ENCODE results near the gene SYT7. TPM values are rescaled to one million over a fixed set of nuclear protein-coding genes. Genes with fewer than 3 reads are reported as not detected.

Gene SYT7
- total RNA-seq, 2 experiments from 2014 or later, result not detected

GRCh38 chr11:61505640-61506155 lies 75.2 kb downstream of the SYT7 start:
- Mint-ChIP-seq H3K4me3 (no peak overlapping the region), H3K9me3 (ENCODE audit: insufficient read depth) (no peaks in the 10 kb centered on the region), H3K4me1 (ENCODE audit: low read depth) (peaks cover 13% of the 10 kb centered on the region), H3K36me3 (ENCODE audit: low read depth) (no peaks in the 10 kb centered on the region), H3K27ac (no peak overlapping the region), H3K27me3 (ENCODE audit: low read depth) (peaks cover 36% of the 10 kb centered on the region)
- ChIA-PET CTCF (interaction anchor here (1.0 to 4.9 kb wide), 2 partner anchors 11 to 143 kb away, joined by 3 to 32 read pairs; partner anchors contain the start of gene TMEM138), POLR2A (no interaction called here)
- ATAC-seq, result no peak
- DNase-seq, result no peak

GRCh38 chr11:61505106-61505505 lies 75.8 kb downstream of the SYT7 start:
- POLR2A ChIA-PET, result no interaction called here
- no peaks in the 10 kb centered on the region for H3K36me3 Mint-ChIP-seq (ENCODE audit: low read depth)
- DNase-seq (no peak), ATAC-seq (no peak)
- no peak overlapping the region for H3K4me3 Mint-ChIP-seq
- peaks cover 13% of the 10 kb centered on the region for H3K4me1 Mint-ChIP-seq (ENCODE audit: low read depth)
- CTCF ChIA-PET, result interaction anchor here (1.0 to 4.9 kb wide), 2 partner anchors 12 to 143 kb away, joined by 3 to 32 read pairs; partner anchors contain the start of gene TMEM138
- peaks cover 32% of the 10 kb centered on the region for H3K27me3 Mint-ChIP-seq (ENCODE audit: low read depth)
- no peak overlapping the region for H3K27ac Mint-ChIP-seq
- H3K9me3 Mint-ChIP-seq (ENCODE audit: insufficient read depth), result no peaks in the 10 kb centered on the region

- H3K4me1 Mint-ChIP-seq (ENCODE audit: low read depth), result peaks cover 10% of the 10 kb centered on the region
- H3K36me3 Mint-ChIP-seq (ENCODE audit: low read depth), result no peaks in the 10 kb centered on the region
- H3K27me3 Mint-ChIP-seq (ENCODE audit: low read depth), result peaks cover 31% of the 10 kb centered on the region
- no peak overlapping the region for H3K27ac Mint-ChIP-seq
- no peak for DNase-seq
- ChIA-PET CTCF (interaction anchor here (1.0 to 4.9 kb wide), 3 partner anchors 14 to 78 kb away, joined by 3 to 31 read pairs (median 3); no protein-coding TSS in a partner anchor), POLR2A (no interaction called here)
- H3K9me3 Mint-ChIP-seq (ENCODE audit: insufficient read depth), result no peaks in the 10 kb centered on the region
- H3K4me3 Mint-ChIP-seq, result no peak overlapping the region
- no peak for ATAC-seq
These were observed 77.6 kb downstream of the SYT7 start for GRCh38 chr11:61503135-61503770.

GRCh38 chr11:61502522-61502921 lies 78.4 kb downstream of the SYT7 start:
- Mint-ChIP-seq H3K27ac (no peak overlapping the region), H3K36me3 (ENCODE audit: low read depth) (no peaks in the 10 kb centered on the region), H3K27me3 (ENCODE audit: low read depth) (peaks cover 24% of the 10 kb centered on the region), H3K4me1 (ENCODE audit: low read depth) (peaks cover 4% of the 10 kb centered on the region), H3K9me3 (ENCODE audit: insufficient read depth) (no peaks in the 10 kb centered on the region), H3K4me3 (no peak overlapping the region)
- POLR2A ChIA-PET, result no interaction called here
- CTCF ChIA-PET, result interaction anchor here (1.0 to 4.9 kb wide), 5 partner anchors 15 to 79 kb away, joined by 3 to 31 read pairs (median 3); a partner anchor contains a TSS
- ATAC-seq (no peak), DNase-seq (no peak)

- CTCF ChIA-PET, result interaction anchor here (1.8 to 4.9 kb wide), 3 partner anchors 9 to 139 kb away, joined by 5 to 31 read pairs (median 5); partner anchors contain the start of gene LRRC10B
- Mint-ChIP-seq H3K27ac (no peak overlapping the region), H3K4me1 (ENCODE audit: low read depth) (peaks cover 4% of the 10 kb centered on the region), H3K36me3 (ENCODE audit: low read depth) (no peaks in the 10 kb centered on the region), H3K27me3 (ENCODE audit: low read depth) (peaks cover 12% of the 10 kb centered on the region), H3K4me3 (no peak overlapping the region), H3K9me3 (ENCODE audit: insufficient read depth) (no peaks in the 10 kb centered on the region)
- ATAC-seq (no peak), DNase-seq (no peak)
- POLR2A ChIA-PET, result no interaction called here
These were observed 80.9 kb downstream of the SYT7 start for GRCh38 chr11:61499816-61500491.

GRCh38 chr11:61498767-61499341 lies 82.0 kb downstream of the SYT7 start:
- no peak overlapping the region for H3K27ac Mint-ChIP-seq
- H3K4me3 Mint-ChIP-seq, result no peak overlapping the region
- H3K36me3 Mint-ChIP-seq (ENCODE audit: low read depth), result no peaks in the 10 kb centered on the region
- H3K27me3 Mint-ChIP-seq (ENCODE audit: low read depth), result peaks cover 5% of the 10 kb centered on the region
- ATAC-seq, result no peak
- H3K4me1 Mint-ChIP-seq (ENCODE audit: low read depth), result peaks cover 4% of the 10 kb centered on the region
- H3K9me3 Mint-ChIP-seq (ENCODE audit: insufficient read depth), result no peaks in the 10 kb centered on the region
- ChIA-PET POLR2A (no interaction called here), CTCF (interaction anchor here (1.8 kb wide), 1 partner anchor 140 kb away, joined by 5 read pairs; no protein-coding TSS in a partner anchor)
- DNase-seq, result no peak

GRCh38 chr11:61497876-61498275 lies 83.0 kb downstream of the SYT7 start:
- H3K9me3 Mint-ChIP-seq (ENCODE audit: insufficient read depth), result no peaks in the 10 kb centered on the region
- no peaks in the 10 kb centered on the region for H3K4me1 Mint-ChIP-seq (ENCODE audit: low read depth)
- POLR2A ChIA-PET, result no interaction called here
- CTCF ChIA-PET, result interaction anchor here (0.7 kb wide), 1 partner anchor 9 kb away, joined by 3 read pairs; no protein-coding TSS in a partner anchor
- H3K36me3 Mint-ChIP-seq (ENCODE audit: low read depth), result no peaks in the 10 kb centered on the region
- DNase-seq (no peak), ATAC-seq (no peak)
- H3K27ac Mint-ChIP-seq, result no peak overlapping the region
- no peak overlapping the region for H3K4me3 Mint-ChIP-seq
- H3K27me3 Mint-ChIP-seq (ENCODE audit: low read depth), result peaks cover 2% of the 10 kb centered on the region

- Mint-ChIP-seq H3K4me3 (no peak overlapping the region), H3K27me3 (ENCODE audit: low read depth) (peaks cover 2% of the 10 kb centered on the region), H3K27ac (no peak overlapping the region), H3K9me3 (ENCODE audit: insufficient read depth) (no peaks in the 10 kb centered on the region), H3K36me3 (ENCODE audit: low read depth) (no peaks in the 10 kb centered on the region), H3K4me1 (ENCODE audit: low read depth) (no peaks in the 10 kb centered on the region)
- DNase-seq (no peak), ATAC-seq (no peak)
- POLR2A ChIA-PET, result no interaction called here
- CTCF ChIA-PET, result interaction anchor here (0.7 kb wide), 1 partner anchor 8 kb away, joined by 3 read pairs; no protein-coding TSS in a partner anchor
These were observed 83.4 kb downstream of the SYT7 start for GRCh38 chr11:61497473-61497872.

- DNase-seq, result no peak
These were observed 84.1 kb downstream of the SYT7 start for GRCh38 chr11:61496602-61497400.

GRCh38 chr11:61495801-61496601 lies 84.9 kb downstream of the SYT7 start:
- H3K27ac Mint-ChIP-seq, result no peak overlapping the region
- CTCF ChIA-PET, result interaction anchor here (2.5 kb wide), 1 partner anchor 21 kb away, joined by 8 read pairs; no protein-coding TSS in a partner anchor

More at GRCh38 chr11:61496602-61497400, 84.1 kb downstream of the SYT7 start:
- ATAC-seq, result no peak
- H3K36me3 Mint-ChIP-seq (ENCODE audit: low read depth), result no peaks in the 10 kb centered on the region
- no peak overlapping the region for H3K27ac Mint-ChIP-seq
- H3K4me1 Mint-ChIP-seq (ENCODE audit: low read depth), result no peaks in the 10 kb centered on the region
- no peak overlapping the region for H3K4me3 Mint-ChIP-seq
- H3K9me3 Mint-ChIP-seq (ENCODE audit: insufficient read depth), result no peaks in the 10 kb centered on the region
- ChIA-PET POLR2A (no interaction called here), CTCF (no interaction called here)
- peaks cover 2% of the 10 kb centered on the region for H3K27me3 Mint-ChIP-seq (ENCODE audit: low read depth)

More at GRCh38 chr11:61495801-61496601, 84.9 kb downstream of the SYT7 start:
- Mint-ChIP-seq H3K9me3 (ENCODE audit: insufficient read depth) (no peaks in the 10 kb centered on the region), H3K36me3 (ENCODE audit: low read depth) (no peaks in the 10 kb centered on the region), H3K4me1 (ENCODE audit: low read depth) (no peaks in the 10 kb centered on the region), H3K27me3 (ENCODE audit: low read depth) (no peaks in the 10 kb centered on the region), H3K4me3 (no peak overlapping the region)
- no peak for ATAC-seq
- no peak for DNase-seq
- POLR2A ChIA-PET, result no interaction called here
